Endothelial cell of umbilical vein (primary cell): ENCODE results near the gene TUBGCP3.

Experiments used
- EZH2 ChIP-seq: IDR thresholded peaks from 2 replicates; pipeline ENCODE4 v1.6.1; 2012; ENCODE audit warnings: borderline replicate concordance, low read depth, mild to moderate bottlenecking, moderate library complexity, low read length, inconsistent platforms; ENCODE audit not compliant: severe bottlenecking
- FOS ChIP-seq: IDR thresholded peaks from 2 replicates; pipeline ENCODE4 v1.6.1; 2011; ENCODE audit warnings: mild to moderate bottlenecking, low read length, moderate library complexity, borderline replicate concordance; ENCODE audit not compliant: insufficient read depth
- GATA2 ChIP-seq: IDR thresholded peaks from 2 replicates; pipeline ENCODE4 v1.7.0; 2011; ENCODE audit warnings: low read depth, mild to moderate bottlenecking, moderate library complexity, mixed read lengths, low read length; ENCODE audit not compliant: insufficient read length, insufficient read depth
- JUN ChIP-seq: IDR thresholded peaks from 2 replicates; pipeline ENCODE4 v1.6.1; 2011; ENCODE audit warnings: borderline replicate concordance, low read depth; ENCODE audit not compliant: insufficient read length, insufficient read depth
- MYC ChIP-seq: IDR thresholded peaks from one replicate; pipeline ENCODE4 v1.6.1; 2011; ENCODE audit warnings: mild to moderate bottlenecking, low read depth, low read length
- POLR2A ChIP-seq: IDR thresholded peaks from 2 replicates; pipeline ENCODE4 v1.6.1; 2012; ENCODE audit warnings: low read depth, mild to moderate bottlenecking, control low read depth, low read length
- POLR2AphosphoS5 ChIP-seq: IDR thresholded peaks from 2 replicates; pipeline ENCODE4 v1.6.1; 2012; ENCODE audit warnings: low read depth, mild to moderate bottlenecking, control low read depth, low read length, moderate library complexity; ENCODE audit not compliant: insufficient read depth
- TF ChIP-seq, protein P1 (sequence below), 2 donors: IDR thresholded peaks; 1 replicate in 1 of 2; 2 replicates in 1 of 2; pipeline ENCODE4 v1.5.1; 2011; ENCODE audit warnings: low read length in 2 of 2, mild to moderate bottlenecking in 2 of 2, moderate library complexity in 2 of 2, control low read depth in 1 of 2, inconsistent platforms in 1 of 2, low read depth in 1 of 2; ENCODE audit not compliant: insufficient read depth in 1 of 2; ENCODE audit errors: extremely low read depth in 1 of 2
- TF ChIP-seq, protein P2 (sequence below): IDR thresholded peaks from 2 replicates; pipeline ENCODE4 v1.6.1; 2011; ENCODE audit not compliant: insufficient read depth, insufficient read length

DNA sequence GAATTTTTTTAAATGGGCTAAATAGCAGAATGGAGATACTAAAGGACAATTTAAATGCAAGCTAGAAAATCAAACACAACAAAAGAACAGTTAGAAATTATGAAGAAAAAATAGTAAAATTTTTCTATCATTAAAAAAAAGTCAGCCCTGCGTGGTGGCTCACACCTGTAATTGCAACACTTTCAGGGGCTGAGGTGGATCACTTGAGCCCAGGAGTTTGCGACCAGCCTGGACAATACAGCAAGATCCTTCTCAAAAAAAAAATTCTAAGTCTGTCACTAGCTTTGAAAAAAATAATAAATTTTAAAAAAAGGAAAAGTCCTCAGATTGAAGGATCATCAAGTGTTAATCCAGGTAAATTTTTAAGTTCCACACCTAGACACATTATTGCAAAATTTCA is 7.7 kb downstream of the TUBGCP3 start:
- TF ChIP-seq POLR2A (no peak), POLR2AphosphoS5 (no peak), GATA2 (no peak), EZH2 (no peak), MYC (no peak), FOS (no peak), JUN (no peak)
- TF ChIP-seq, protein P1, sequence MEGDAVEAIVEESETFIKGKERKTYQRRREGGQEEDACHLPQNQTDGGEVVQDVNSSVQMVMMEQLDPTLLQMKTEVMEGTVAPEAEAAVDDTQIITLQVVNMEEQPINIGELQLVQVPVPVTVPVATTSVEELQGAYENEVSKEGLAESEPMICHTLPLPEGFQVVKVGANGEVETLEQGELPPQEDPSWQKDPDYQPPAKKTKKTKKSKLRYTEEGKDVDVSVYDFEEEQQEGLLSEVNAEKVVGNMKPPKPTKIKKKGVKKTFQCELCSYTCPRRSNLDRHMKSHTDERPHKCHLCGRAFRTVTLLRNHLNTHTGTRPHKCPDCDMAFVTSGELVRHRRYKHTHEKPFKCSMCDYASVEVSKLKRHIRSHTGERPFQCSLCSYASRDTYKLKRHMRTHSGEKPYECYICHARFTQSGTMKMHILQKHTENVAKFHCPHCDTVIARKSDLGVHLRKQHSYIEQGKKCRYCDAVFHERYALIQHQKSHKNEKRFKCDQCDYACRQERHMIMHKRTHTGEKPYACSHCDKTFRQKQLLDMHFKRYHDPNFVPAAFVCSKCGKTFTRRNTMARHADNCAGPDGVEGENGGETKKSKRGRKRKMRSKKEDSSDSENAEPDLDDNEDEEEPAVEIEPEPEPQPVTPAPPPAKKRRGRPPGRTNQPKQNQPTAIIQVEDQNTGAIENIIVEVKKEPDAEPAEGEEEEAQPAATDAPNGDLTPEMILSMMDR (IDR thresholded peaks at IDR 0.05; ENCODE audit: extremely low read depth in 1 of 2, insufficient read depth in 1 of 2, low read depth in 1 of 2, low read length in 2 of 2), result no peak
- TF ChIP-seq, protein P2, sequence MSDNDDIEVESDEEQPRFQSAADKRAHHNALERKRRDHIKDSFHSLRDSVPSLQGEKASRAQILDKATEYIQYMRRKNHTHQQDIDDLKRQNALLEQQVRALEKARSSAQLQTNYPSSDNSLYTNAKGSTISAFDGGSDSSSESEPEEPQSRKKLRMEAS, result no peak
